OCI-LY7 (cell line): ENCODE measurements around the gene RNF150. TPM values are rescaled to one million over a fixed set of nuclear protein-coding genes. Genes with fewer than 3 reads are reported as not detected.

Experiments used
- BruUV-seq: library from RNA; stranded (reverse); fragments of 400-500 nt; replicated peaks from 2 replicates; lab custom pipeline; 2021; lab: Mats Ljungman, UMichigan
- CTCF ChIA-PET: fragments of 300-600 bp; sonication (Branson Sonifier 250); formaldehyde crosslinking; loops from one replicate; lab custom pipeline; 2022; ENCODE audit warnings: antibody characterized with exemption; ENCODE audit not compliant: unreplicated experiment; lab: Charles Lee
- POLR2A ChIA-PET: fragments of 300-600 bp; sonication (Branson Sonifier 250); formaldehyde crosslinking; loops from one replicate; lab custom pipeline; 2022; ENCODE audit warnings: antibody characterized with exemption; lab: Charles Lee
- DNase-seq: peaks from one replicate; pipeline ENCODE4 v3.0.0-alpha.2; 2015; ENCODE audit warnings: low spot score
- H2AFZ ChIP-seq: fragments of 200-600 bp; sonication (generic), shearing (Covaris generic); 2 replicates; pipeline ENCODE4 v1.6.1; 2014; ENCODE audit warnings: mild to moderate bottlenecking, antibody characterized with exemption, low read length, moderate library complexity
- H3K27ac ChIP-seq: fragments of 200-600 bp; sonication (generic); 2 replicates; pipeline ENCODE4 v1.5.1; 2014; ENCODE audit warnings: mixed run types, low read depth, mild to moderate bottlenecking, moderate library complexity, low read length, inconsistent platforms; ENCODE audit not compliant: poor library complexity, severe bottlenecking
- H3K36me3 ChIP-seq: fragments of 200-600 bp; sonication (generic); 2 replicates; pipeline ENCODE4 v1.6.1; 2014; ENCODE audit warnings: mild to moderate bottlenecking, antibody characterized with exemption, low read length, moderate library complexity, mixed read lengths; ENCODE audit not compliant: insufficient read depth
- H3K4me1 ChIP-seq: fragments of 200-600 bp; sonication (generic); 2 replicates; pipeline ENCODE4 v1.5.1; 2014; ENCODE audit warnings: mild to moderate bottlenecking, low read length; ENCODE audit not compliant: insufficient read depth, poor library complexity, severe bottlenecking
- H3K4me2 ChIP-seq: fragments of 200-600 bp; sonication (generic); 2 replicates; pipeline ENCODE4 v1.6.1; 2014; ENCODE audit warnings: mild to moderate bottlenecking, low read length
- H3K4me3 ChIP-seq: fragments of 200-600 bp; sonication (generic); 2 replicates; pipeline ENCODE4 v1.5.1; 2014; ENCODE audit warnings: mild to moderate bottlenecking, low read depth, low read length; ENCODE audit not compliant: poor library complexity, severe bottlenecking
- H3K79me2 ChIP-seq: fragments of 200-600 bp; sonication (generic); 2 replicates; pipeline ENCODE4 v1.6.1; 2016; ENCODE audit warnings: low read depth, mild to moderate bottlenecking, low read length, moderate library complexity, mixed read lengths; ENCODE audit not compliant: insufficient read depth
- H3K9me2 ChIP-seq: fragments of 200-600 bp; sonication (generic); 2 replicates; pipeline ENCODE4 v1.6.1; 2016; ENCODE audit warnings: mild to moderate bottlenecking, low read length, mixed read lengths; ENCODE audit not compliant: insufficient read depth
- H3K9me3 ChIP-seq: fragments of 200-600 bp; sonication (generic); 2 replicates; pipeline ENCODE4 v1.6.1; 2014; ENCODE audit warnings: mild to moderate bottlenecking, mixed run types, low read length, mixed read lengths
- H4K20me1 ChIP-seq: fragments of 200-600 bp; sonication (generic); 2 replicates; pipeline ENCODE4 v1.6.1; 2014; ENCODE audit warnings: mild to moderate bottlenecking, antibody characterized with exemption, low read length, moderate library complexity, mixed read lengths; ENCODE audit not compliant: insufficient read depth
- EZH2phosphoT487 ChIP-seq: fragments of 200-600 bp; sonication (generic); IDR thresholded peaks from 2 replicates; pipeline ENCODE4 v1.6.1; 2018; ENCODE audit warnings: low read depth, borderline replicate concordance, mild to moderate bottlenecking, mixed run types, antibody characterized with exemption, low read length, moderate library complexity, mixed read lengths
- intact Hi-C: fragments of 100-400 bp; cut with micrococcal nuclease; formaldehyde crosslinking; loops from one replicate; pipeline ENCODE4 v1.10.0; 2022; ENCODE audit not compliant: unreplicated experiment
- total RNA-seq, 2 experiments: library from RNA; depleted of rRNA in 1 of 2; stranded (reverse); fragments of >200 nt in 1 of 2; shearing (Covaris generic) in 1 of 2; gene quantifications; 2 replicates each; pipeline ENCODE4 v1.2.3, GENCODE V29; 2014 to 2022
- TF ChIP-seq, protein P1 (sequence below): fragments of 200-600 bp; sonication (generic); conservative IDR thresholded peaks from 2 replicates; pipeline ENCODE4 v1.5.1; 2014; ENCODE audit warnings: mild to moderate bottlenecking, antibody characterized with exemption, low read length, moderate library complexity, mixed read lengths

The RNF150 gene
- total RNA-seq, 2 experiments from 2014 or later, result not detected

DNA sequence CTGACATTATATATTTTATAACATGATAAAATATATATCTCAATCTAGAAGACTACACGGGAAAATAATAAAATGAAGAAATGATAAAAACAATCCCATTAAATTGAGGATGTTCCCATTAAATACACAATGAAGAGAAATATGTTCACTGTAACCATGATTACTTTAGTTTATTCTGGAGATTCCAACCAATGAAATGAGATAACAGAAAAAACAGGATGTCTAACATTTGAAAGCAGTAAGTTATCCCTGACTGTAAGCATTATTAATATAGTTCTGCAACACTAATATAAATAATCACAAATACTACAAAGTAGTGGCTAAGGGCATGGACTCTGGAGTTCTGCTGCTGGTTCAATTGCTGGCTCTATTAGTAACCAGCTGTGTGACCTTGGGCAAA is 169.4 kb downstream of the RNF150 start:
- DNase-seq, result no peak
- POLR2A ChIA-PET, result no interaction called here
- Histone ChIP-seq H3K4me1 (no peaks in the 10 kb centered on the region), H4K20me1 (no peaks in the 10 kb centered on the region), H3K36me3 (no peaks in the 10 kb centered on the region), H2AFZ (no peak overlapping the region), H3K9me2 (no peaks in the 10 kb centered on the region), H3K27ac (no peak overlapping the region), H3K4me3 (no peak overlapping the region), H3K79me2 (no peaks in the 10 kb centered on the region), H3K4me2 (no peak overlapping the region), H3K9me3 (no peaks in the 10 kb centered on the region)
- TF ChIP-seq, protein P1, sequence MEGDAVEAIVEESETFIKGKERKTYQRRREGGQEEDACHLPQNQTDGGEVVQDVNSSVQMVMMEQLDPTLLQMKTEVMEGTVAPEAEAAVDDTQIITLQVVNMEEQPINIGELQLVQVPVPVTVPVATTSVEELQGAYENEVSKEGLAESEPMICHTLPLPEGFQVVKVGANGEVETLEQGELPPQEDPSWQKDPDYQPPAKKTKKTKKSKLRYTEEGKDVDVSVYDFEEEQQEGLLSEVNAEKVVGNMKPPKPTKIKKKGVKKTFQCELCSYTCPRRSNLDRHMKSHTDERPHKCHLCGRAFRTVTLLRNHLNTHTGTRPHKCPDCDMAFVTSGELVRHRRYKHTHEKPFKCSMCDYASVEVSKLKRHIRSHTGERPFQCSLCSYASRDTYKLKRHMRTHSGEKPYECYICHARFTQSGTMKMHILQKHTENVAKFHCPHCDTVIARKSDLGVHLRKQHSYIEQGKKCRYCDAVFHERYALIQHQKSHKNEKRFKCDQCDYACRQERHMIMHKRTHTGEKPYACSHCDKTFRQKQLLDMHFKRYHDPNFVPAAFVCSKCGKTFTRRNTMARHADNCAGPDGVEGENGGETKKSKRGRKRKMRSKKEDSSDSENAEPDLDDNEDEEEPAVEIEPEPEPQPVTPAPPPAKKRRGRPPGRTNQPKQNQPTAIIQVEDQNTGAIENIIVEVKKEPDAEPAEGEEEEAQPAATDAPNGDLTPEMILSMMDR, result no peak
- TF ChIP-seq EZH2phosphoT487, result no peak
- intact Hi-C loops, result no loop called here
- no TSS peak for BruUV-seq
- CTCF ChIA-PET, result no interaction called here

DNA sequence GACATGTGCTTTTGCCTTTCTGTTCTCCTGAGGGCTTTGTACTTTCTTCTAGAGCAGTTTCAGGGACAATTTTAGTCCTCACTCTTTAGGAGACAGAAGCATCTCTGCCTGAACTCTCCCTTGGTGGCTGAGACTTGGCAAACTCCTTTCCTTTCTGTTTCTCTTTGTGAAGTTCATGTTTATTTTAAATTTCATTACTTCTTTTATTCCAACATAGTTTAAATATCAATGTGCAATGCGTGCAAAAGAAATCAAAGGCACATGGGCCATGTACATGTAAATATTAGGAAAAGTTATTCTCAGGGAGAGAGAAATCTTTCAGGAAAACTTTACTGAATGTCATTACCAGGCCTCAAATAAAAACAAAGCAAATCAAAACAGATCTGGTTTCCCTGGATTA is 177.6 kb downstream of the RNF150 start:
- no peaks in the 10 kb centered on the region for H3K79me2 ChIP-seq
- H3K4me1 ChIP-seq, result no peaks in the 10 kb centered on the region
- no peaks in the 10 kb centered on the region for H3K9me2 ChIP-seq
- intact Hi-C loops, result no loop called here
- POLR2A ChIA-PET, result no interaction called here
- no peak overlapping the region for H3K27ac ChIP-seq
- TF ChIP-seq, protein P1, result no peak
- no peak for TF ChIP-seq EZH2phosphoT487
- BruUV-seq, result no TSS peak
- H3K9me3 ChIP-seq, result no peaks in the 10 kb centered on the region
- no peaks in the 10 kb centered on the region for H4K20me1 ChIP-seq
- no peaks in the 10 kb centered on the region for H3K36me3 ChIP-seq
- no peak overlapping the region for H3K4me2 ChIP-seq
- H3K4me3 ChIP-seq, result no peak overlapping the region
- no peak for DNase-seq
- no peak overlapping the region for H2AFZ ChIP-seq
- CTCF ChIA-PET, result no interaction called here

DNA sequence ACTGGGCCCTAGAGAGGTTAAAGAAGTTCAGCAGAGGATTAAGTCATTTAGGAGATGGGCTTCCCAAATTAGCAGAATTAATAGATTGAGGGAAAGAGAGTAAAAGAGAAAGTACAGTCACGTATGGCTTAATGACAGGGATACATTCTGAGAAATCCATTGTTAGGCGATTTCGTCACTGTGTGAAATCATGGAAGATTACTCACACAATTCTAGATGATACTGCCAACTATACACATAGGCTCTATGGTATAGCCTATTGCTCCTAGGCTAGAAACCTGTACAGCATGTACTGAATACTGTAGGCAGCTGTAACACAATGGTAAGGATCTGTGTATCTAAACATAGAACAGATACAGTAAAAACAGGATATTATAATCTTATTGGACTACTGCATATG is 180.6 kb downstream of the RNF150 start:
- Histone ChIP-seq H2AFZ (no peak overlapping the region), H3K79me2 (no peaks in the 10 kb centered on the region), H3K4me3 (no peak overlapping the region), H3K9me2 (no peaks in the 10 kb centered on the region), H3K9me3 (no peaks in the 10 kb centered on the region), H4K20me1 (no peaks in the 10 kb centered on the region), H3K4me2 (no peak overlapping the region), H3K36me3 (no peaks in the 10 kb centered on the region), H3K4me1 (no peaks in the 10 kb centered on the region), H3K27ac (no peak overlapping the region)
- ChIA-PET POLR2A (no interaction called here), CTCF (no interaction called here)
- TF ChIP-seq, protein P1, result no peak
- TF ChIP-seq EZH2phosphoT487, result no peak
- intact Hi-C loops, result no loop called here
- BruUV-seq, result no TSS peak
- no peak for DNase-seq
